Astrocyte (in vitro differentiated cells and primary cell): ENCODE measurements around the gene LAMB1.

Experiments used
- EZH2 ChIP-seq: IDR thresholded peaks from 2 replicates; pipeline ENCODE4 v1.6.1; 2012; ENCODE audit warnings: mild to moderate bottlenecking, low read length, inconsistent platforms; ENCODE audit not compliant: insufficient read depth
- TF ChIP-seq, protein P1 (sequence below): IDR thresholded peaks from 2 replicates; pipeline ENCODE4 v1.5.1; 2011; ENCODE audit warnings: low read depth, mild to moderate bottlenecking, inconsistent platforms, low read length, moderate library complexity; ENCODE audit not compliant: insufficient read depth

DNA sequence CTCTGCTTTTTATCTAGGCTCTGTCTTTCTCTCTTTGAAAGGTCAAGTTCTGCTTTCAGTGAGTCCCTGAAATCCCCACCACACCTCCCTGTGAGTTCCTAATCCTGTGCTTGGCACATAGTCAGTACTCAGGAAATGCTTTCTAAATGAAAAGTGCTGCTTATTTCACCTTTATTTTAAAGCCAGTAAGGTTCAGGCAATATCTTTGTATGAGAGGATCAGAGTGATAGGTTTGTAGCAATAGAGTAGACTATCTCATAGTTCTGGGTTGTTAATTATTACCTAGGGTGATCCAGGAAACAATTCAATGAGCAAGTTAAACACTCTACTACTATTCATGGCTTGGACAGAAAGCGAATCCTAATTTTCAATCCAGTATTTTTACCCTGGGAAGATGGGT is 7.4 kb upstream of the LAMB1 start:
- TF ChIP-seq, protein P1, sequence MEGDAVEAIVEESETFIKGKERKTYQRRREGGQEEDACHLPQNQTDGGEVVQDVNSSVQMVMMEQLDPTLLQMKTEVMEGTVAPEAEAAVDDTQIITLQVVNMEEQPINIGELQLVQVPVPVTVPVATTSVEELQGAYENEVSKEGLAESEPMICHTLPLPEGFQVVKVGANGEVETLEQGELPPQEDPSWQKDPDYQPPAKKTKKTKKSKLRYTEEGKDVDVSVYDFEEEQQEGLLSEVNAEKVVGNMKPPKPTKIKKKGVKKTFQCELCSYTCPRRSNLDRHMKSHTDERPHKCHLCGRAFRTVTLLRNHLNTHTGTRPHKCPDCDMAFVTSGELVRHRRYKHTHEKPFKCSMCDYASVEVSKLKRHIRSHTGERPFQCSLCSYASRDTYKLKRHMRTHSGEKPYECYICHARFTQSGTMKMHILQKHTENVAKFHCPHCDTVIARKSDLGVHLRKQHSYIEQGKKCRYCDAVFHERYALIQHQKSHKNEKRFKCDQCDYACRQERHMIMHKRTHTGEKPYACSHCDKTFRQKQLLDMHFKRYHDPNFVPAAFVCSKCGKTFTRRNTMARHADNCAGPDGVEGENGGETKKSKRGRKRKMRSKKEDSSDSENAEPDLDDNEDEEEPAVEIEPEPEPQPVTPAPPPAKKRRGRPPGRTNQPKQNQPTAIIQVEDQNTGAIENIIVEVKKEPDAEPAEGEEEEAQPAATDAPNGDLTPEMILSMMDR = no peak
- TF ChIP-seq EZH2 = no peak
